Erythroblast (primary cell): ENCODE measurements around the gene SSTR4.
A peak's percentile ranks its signal among the peaks of the same experiment; 100 is the strongest.

Experiments used
- DNase-seq, 2 experiments: peaks; one replicate each; lab custom pipeline; 2025; lab: John Stamatoyannopoulos, UW
- GATA1 ChIP-seq: IDR thresholded peaks from 2 replicates; pipeline ENCODE4 v1.6.1; 2011; ENCODE audit warnings: low read depth, mild to moderate bottlenecking, control low read depth, low read length, moderate library complexity
- POLR2A ChIP-seq: IDR thresholded peaks from 2 replicates; pipeline ENCODE4 v1.6.1; 2011; ENCODE audit warnings: mild to moderate bottlenecking, low read length

SSTR4 gene

DNA sequence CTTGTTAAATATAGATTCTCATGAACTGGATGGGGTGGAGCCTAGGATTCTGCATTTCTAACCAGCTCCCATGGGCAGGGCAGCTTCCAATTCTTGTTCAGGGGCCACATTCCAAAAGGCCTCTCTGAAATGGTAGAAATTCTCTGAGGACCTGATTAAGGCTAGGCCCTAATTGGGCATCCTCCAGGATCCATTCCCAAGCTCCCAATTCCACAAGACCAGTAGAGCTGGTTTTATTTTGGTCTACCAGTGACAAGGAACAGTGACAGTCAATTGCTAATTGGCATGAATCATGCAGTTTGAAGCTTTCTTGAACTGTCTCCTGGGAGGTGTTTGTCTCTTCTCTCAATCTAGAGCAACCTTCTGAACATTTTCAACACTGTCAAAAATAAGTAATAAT lies 11.3 kb downstream of the SSTR4 start:
- no peak for DNase-seq

GRCh38 chr20:23047001-23047737 lies 12.1 kb downstream of the SSTR4 start:
- TF ChIP-seq POLR2A: no peak
- TF ChIP-seq GATA1: no peak
- DNase-seq: no peak

More for the DNA sequence above, 11.3 kb downstream of the SSTR4 start:
- TF ChIP-seq POLR2A (no peak), GATA1 (no peak)

GRCh38 chr20:23047738-23048214 lies 12.7 kb downstream of the SSTR4 start:
- TF ChIP-seq GATA1 (no peak), POLR2A (no peak)

DNA sequence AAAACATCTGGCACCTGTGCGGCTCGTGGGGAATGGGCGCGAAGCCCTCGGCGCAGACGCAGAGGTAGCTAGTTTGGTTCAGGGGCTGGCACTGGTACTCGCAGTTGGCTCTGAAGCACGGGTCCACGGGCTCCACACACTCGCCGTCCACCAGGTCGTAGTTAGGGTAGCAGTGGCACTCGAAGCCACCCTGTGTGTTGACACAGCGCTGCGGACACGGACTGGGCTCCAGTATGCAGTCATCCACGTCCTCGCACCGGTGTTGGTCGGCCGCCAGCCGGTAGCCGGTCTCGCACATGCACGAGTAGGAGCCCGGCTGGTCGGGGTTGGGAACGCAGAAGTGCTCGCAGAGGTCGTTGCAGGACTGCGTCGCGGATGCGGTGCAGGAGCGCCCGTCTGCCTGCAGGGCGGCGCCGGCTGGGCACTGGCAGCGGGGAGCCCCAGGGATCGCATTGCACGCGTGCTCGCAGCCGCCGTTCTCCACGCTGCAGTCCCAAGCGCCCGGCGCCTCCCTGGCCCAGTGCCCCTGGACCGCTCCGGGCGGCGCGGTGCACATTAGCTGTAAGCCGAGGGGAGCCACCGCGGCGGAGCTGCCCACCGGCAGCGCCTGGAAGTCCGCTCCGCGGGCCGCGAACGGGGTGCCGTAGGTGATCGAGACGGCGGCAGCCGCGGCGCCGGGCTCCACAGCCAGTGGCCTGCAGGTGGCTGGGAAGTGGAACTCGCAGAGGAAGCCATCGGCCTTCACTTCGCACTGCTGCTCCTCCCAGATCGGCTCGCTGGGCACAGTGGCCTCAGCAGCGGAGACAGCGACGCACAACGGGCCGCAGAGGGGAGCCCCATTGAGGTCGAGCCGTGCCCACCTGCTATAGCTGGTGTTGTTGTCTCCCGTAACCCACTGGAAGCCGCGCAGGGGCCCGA lies 13.4 kb downstream of the SSTR4 start:
- no peak for TF ChIP-seq POLR2A
- no peak for TF ChIP-seq GATA1
- peak; percentile 78 to 88 for DNase-seq

More at GRCh38 chr20:23047738-23048214, 12.7 kb downstream of the SSTR4 start:
- peak; percentile 30 to 36 for DNase-seq

DNA sequence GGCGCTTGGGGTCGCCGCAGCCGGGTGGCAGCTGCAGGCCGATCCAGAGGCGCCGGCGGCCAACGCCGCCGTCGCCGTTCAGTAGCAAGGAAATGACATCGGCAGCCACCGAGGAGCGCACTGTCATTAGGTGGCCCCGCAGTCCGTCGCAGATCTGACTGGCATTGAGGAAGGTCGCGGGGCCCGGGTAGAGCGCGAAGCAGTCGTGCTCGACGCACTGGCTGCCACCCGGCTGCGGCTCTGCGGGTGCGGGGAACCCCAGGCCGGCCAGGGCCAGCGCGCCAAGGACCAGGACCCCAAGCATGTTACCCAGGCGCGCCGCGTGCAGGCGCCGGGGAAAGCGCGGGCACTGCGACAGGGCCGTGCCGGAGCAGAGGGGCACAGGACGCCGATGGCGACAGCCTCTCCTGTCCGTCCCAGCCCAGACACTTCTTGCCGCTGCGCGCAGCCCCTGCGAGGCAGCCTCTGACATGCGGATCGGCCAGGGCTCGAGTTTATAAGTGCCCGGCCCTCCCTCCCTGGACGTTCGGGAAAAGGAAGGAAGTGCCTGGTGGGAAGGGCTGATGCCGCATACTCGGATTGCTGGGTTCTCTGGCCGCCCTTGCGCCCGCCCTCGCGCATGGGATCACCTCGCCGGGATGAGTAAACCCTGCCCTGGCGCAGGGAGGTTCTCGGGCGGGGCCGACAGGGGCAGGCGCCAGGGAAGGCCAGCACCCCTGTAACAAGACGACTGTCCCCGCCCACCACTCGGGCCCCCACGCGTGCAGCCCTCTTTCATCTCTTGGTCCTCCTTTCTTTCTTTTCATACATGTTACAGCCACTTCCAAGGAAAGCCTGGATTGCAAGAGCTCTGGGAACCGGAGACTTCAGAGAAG lies 14.3 kb downstream of the SSTR4 start, which contains the start of gene THBD:
Gene THBD (minus strand): TSS at position 472 of the 875 bp plus-strand sequence. CDS start 168 bp downstream, at position 304.
- DNase-seq: peak; percentile 68 to 81
- TF ChIP-seq POLR2A (no peak), GATA1 (no peak)

DNA sequence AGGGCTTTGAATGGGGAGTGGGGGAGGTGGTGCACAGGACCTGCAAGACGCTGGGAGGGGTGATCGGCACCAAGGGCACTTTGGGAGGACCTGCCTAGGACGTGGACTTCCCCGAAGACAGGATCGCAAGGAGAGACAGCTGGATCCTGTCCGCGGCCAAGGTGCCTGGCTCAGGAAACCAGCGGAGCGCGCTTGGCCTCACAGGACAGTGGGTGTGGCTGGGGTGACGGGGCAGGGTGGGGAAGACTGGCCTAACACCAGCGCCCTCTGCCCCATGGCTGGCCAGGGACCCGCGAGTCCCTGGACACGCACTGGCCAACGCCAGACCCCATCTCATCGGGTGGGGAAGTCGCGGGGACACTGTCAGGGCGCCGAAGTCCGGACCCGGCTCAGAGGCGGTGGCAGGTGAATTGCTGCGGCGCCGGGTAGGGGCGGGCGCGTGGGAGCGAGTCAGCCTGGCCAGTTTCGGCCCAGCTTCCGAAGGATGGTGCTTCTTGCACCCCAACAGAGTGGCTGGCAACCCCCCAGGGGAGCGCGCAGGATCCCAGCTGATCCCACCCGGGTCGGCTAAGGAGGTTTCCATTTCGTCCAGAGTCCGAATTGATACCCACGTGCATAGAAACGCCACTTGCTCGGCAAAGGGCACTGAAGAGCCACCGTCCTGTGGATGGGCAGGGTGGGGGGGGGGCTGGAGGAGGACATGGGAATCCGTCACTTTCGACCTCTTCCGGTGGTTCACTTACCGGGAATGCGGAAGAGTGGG lies 15.1 kb downstream of the SSTR4 start:
- peak; percentile 67 to 82 for DNase-seq
- TF ChIP-seq GATA1 (no peak), POLR2A (no peak)

DNA sequence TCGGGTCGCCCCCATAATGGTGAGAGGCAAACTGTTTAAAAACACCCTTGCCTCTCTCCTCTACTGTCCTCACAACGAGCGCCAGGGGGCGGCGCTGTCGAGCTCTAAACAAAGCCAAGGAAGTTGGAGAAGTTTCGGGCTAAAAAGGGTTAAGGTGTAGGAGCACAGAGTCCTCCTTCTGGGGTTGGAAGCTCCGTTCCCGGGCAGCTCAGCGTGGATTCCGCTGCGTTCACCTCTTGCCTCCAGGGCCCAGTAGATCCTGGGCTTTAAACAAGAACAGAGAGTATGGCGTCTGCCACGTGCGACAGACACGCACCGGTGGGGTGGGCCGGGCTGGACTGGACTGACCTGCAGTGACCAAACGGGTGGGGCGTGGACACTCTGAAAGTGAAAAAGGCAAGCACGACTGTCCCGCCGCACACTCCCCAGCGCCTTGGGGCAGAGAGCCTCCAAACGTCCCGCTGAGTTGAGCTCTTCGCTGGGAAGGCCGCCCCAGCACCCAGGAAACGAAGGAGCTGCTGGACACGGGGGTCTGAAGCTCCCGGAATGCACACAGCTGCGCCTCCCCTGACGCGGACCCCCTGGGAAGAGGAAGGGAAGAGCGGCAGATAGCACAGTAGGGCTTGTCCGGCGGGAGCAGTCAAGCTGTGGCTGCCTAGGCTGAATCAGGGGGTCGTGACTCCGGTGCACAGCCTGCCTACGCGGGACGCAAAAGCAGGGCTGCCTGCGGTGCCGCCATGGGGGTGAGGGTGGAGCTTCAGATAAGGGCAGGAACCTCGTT lies 15.9 kb downstream of the SSTR4 start:
- peak; percentile 86 to 92 for DNase-seq
- TF ChIP-seq GATA1 (no peak), POLR2A (peak; percentile 16)

DNA sequence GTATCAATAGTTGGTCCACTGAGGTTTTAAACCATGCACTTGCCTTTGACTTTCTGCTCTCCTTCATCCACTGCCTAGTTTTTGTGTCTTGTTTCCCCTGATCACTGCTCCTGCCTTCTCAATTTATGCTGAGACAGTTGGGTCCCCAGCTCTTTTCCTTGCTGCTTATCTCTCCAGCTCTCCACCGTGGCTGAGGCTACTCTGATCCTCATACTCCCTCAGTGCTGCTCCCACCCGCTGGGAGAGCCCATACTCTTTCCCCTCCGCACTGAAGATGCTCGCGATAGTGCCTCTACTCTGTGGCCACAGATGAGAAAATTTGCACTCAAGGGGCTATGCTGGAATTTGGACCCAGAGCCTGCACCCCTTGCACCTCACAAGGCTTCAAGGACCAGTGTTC lies 17.8 kb downstream of the SSTR4 start:
- TF ChIP-seq GATA1: no peak
- no peak for TF ChIP-seq POLR2A
- no peak for DNase-seq

DNA sequence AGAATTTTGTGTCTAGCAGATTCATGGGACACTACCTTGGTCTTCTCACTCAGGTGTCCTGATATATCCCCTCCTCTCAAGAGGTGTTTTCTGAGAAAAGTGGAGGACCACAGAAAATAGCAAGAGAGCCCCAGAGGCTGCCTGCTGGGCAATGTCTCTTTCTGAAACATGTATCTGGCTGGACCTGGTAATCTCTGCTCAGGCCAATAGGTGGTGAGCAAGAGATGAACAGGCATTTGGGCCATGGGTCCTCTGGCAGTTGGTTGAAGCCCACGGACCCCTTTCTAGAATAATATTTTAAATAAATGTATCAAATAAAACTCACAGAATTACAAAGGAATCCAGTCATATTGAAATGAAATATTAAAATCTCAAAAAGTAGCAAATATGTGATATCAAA lies 23.1 kb downstream of the SSTR4 start:
- DNase-seq: no peak

DNA sequence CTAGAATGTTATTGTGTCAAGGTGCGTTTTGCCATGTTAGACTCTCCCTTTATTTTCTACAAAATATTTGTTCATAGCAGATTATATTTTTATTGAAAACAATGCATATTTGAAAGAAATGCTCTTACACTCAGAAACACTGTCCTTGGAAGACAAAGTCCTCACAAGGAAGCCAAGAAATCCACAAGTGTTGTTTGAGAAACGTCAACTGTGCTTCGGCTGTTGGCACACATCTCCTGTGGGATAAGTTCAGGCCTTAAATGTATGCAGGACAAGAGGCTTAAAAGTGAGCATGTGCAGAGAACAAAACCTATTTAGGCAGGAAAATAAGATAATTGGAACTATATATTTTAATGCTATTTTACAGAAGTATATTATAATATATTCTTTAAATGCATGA lies 23.9 kb downstream of the SSTR4 start:
- DNase-seq: no peak
- no peak for TF ChIP-seq POLR2A
- no peak for TF ChIP-seq GATA1

More for the DNA sequence above, 23.1 kb downstream of the SSTR4 start:
- TF ChIP-seq GATA1: no peak
- no peak for TF ChIP-seq POLR2A

DNA sequence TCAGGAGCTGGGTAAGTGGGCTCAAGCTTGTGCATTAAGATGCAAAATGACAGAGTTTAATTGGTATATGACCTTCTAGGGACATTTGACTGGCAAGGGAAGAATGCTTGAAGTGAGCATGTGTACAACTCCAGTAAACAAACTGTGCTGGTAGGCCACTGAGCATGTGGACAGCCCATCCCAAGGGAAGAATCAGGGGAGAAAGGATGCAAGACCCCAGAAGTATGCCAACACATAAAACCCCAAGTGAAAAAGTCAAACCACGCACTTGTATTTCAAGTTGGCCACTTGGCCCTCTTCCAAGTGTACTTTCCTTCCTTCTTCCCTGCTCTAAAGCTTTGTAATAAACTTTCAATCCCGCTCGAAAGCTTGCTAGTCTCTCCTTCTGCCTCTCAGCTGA lies 24.7 kb downstream of the SSTR4 start:
- peak in 1 of 2 experiments; percentile 45 for DNase-seq
- TF ChIP-seq POLR2A (no peak), GATA1 (no peak)
